ENCODE results near the gene CHI3L2.

The CHI3L2 gene

DNA sequence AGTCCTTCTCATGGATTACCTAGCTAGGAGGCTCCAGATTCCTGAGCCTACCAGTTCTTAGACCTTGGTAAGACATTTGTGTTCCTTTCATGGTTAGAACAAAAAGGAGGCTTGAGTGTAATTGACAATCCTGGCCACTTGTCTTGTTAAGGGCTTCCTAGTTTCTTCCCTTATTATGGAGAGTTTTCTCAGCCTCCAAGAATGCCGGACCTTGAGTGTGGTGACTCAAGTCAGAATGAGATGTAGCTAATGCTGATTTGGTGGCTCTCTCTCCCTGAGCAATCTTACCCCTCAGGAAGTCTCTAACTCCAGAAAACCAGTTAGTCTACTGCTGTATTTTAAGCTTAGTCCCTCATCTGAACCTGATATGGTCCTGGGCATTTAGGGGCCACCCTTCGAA lies 14.3 kb downstream of the CHI3L2 start:
- TF ChIP-seq, protein P1, sequence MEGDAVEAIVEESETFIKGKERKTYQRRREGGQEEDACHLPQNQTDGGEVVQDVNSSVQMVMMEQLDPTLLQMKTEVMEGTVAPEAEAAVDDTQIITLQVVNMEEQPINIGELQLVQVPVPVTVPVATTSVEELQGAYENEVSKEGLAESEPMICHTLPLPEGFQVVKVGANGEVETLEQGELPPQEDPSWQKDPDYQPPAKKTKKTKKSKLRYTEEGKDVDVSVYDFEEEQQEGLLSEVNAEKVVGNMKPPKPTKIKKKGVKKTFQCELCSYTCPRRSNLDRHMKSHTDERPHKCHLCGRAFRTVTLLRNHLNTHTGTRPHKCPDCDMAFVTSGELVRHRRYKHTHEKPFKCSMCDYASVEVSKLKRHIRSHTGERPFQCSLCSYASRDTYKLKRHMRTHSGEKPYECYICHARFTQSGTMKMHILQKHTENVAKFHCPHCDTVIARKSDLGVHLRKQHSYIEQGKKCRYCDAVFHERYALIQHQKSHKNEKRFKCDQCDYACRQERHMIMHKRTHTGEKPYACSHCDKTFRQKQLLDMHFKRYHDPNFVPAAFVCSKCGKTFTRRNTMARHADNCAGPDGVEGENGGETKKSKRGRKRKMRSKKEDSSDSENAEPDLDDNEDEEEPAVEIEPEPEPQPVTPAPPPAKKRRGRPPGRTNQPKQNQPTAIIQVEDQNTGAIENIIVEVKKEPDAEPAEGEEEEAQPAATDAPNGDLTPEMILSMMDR (IDR thresholded peaks at IDR 0.05; ENCODE audit: low read length), result no peak
- TF ChIP-seq EZH2 (IDR thresholded peaks at IDR 0.05; ENCODE audit: borderline replicate concordance, low read length), result no peak
- Histone ChIP-seq H3K9ac (ENCODE audit: low read length) (no peak overlapping the region), H3K9me3 (ENCODE audit: low read length) (no peaks in the 10 kb centered on the region), H3K79me2 (ENCODE audit: insufficient read depth, low read length) (no peaks in the 10 kb centered on the region), H3K36me3 (ENCODE audit: insufficient read depth, low read length) (peaks cover 87% of the 10 kb centered on the region), H3K27me3 (ENCODE audit: insufficient read depth, low read length) (no peaks in the 10 kb centered on the region), H2AFZ (ENCODE audit: low read length) (no peak overlapping the region), H3K4me2 (ENCODE audit: low read length) (no peak overlapping the region), H3K4me3 (ENCODE audit: low read depth, low read length, poor library complexity, severe bottlenecking) (no peak overlapping the region), H4K20me1 (ENCODE audit: insufficient read depth, low read length) (no peaks in the 10 kb centered on the region), H3F3A (ENCODE audit: insufficient read depth, low read length) (0 out of 2 replicates have a peak, but pooled peaks cover 3% of the 10 kb centered on the region), H3K27ac (ENCODE audit: low read depth, low read length, poor library complexity, severe bottlenecking) (no peak overlapping the region), H3K9me2 (ENCODE audit: low read depth, low read length) (no peaks in the 10 kb centered on the region), H3K4me1 (ENCODE audit: insufficient read depth, low read length, severe bottlenecking) (no peaks in the 10 kb centered on the region)

- Histone ChIP-seq H3K9me2 (ENCODE audit: low read depth, low read length) (no peaks in the 10 kb centered on the region), H4K20me1 (ENCODE audit: insufficient read depth, low read length) (no peaks in the 10 kb centered on the region), H3K36me3 (ENCODE audit: insufficient read depth, low read length) (peaks cover 75% of the 10 kb centered on the region), H3K79me2 (ENCODE audit: insufficient read depth, low read length) (no peaks in the 10 kb centered on the region), H3K27ac (ENCODE audit: low read depth, low read length, poor library complexity, severe bottlenecking) (no peak overlapping the region), H3F3A (ENCODE audit: insufficient read depth, low read length) (0 out of 2 replicates have a peak, but pooled peaks cover 3% of the 10 kb centered on the region), H3K9ac (ENCODE audit: low read length) (no peak overlapping the region), H2AFZ (ENCODE audit: low read length) (no peak overlapping the region), H3K27me3 (ENCODE audit: insufficient read depth, low read length) (no peaks in the 10 kb centered on the region), H3K9me3 (ENCODE audit: low read length) (no peaks in the 10 kb centered on the region), H3K4me2 (ENCODE audit: low read length) (no peak overlapping the region), H3K4me3 (ENCODE audit: low read depth, low read length, poor library complexity, severe bottlenecking) (no peak overlapping the region), H3K4me1 (ENCODE audit: insufficient read depth, low read length, severe bottlenecking) (no peaks in the 10 kb centered on the region)
- TF ChIP-seq, protein P1 (IDR thresholded peaks at IDR 0.05; ENCODE audit: low read length), result no peak
- no peak for TF ChIP-seq EZH2 (IDR thresholded peaks at IDR 0.05; ENCODE audit: borderline replicate concordance, low read length)
Observed at GRCh38 chr1:111242805-111243523, 15.5 kb downstream of the CHI3L2 start.

DNA sequence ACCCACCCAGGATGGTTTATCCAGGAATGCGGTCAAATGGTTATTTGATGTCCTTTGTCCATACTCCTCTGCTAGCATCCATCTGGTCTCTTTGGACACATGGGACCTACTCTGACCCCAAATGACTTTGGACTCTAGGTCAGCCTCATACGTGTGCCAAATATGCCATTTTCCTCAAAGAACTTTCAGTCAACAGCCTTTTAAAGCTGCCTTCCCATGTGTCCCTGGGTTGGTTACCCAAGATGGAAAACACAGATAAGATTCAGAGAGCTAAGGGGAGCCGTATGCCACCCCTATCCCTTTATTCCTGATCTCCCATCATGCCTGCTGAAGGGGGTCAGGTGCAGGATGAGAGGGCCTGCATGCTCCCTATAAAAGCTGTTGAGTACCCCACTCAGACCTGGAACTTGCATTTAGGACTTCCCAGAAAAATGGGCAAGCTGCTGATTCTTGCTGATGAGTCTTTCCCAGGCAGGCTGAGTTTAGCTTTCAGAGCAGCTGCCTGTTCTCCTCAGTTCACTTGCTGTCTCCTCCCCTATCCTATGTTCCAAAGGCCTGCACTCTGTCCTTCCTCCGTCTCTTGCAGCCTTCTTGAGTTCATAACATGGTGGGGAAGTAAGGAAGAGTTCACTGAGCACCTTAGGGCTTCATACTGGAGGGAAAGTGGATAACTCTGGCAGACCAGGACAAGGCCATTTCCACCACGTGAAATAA lies 19.8 kb downstream of the CHI3L2 start:
- H3K27me3 ChIP-seq (ENCODE audit: insufficient read depth, low read length), result no peaks in the 10 kb centered on the region
- no peak for TF ChIP-seq EZH2 (IDR thresholded peaks at IDR 0.05; ENCODE audit: borderline replicate concordance, low read length)
- TF ChIP-seq, protein P1 (IDR thresholded peaks at IDR 0.05; ENCODE audit: low read length), result no peak
- H3K4me3 ChIP-seq (ENCODE audit: low read depth, low read length, poor library complexity, severe bottlenecking), result no peak overlapping the region
- H3K4me2 ChIP-seq (ENCODE audit: low read length), result no peak overlapping the region
- peaks cover 32% of the 10 kb centered on the region for H3K36me3 ChIP-seq (ENCODE audit: insufficient read depth, low read length)
- H3K9me3 ChIP-seq (ENCODE audit: low read length), result no peaks in the 10 kb centered on the region
- no peak overlapping the region for H2AFZ ChIP-seq (ENCODE audit: low read length)
- H3F3A ChIP-seq (ENCODE audit: insufficient read depth, low read length), result 0 out of 2 replicates have a peak, but pooled peaks cover 3% of the 10 kb centered on the region
- no peaks in the 10 kb centered on the region for H3K79me2 ChIP-seq (ENCODE audit: insufficient read depth, low read length)
- H3K9me2 ChIP-seq (ENCODE audit: low read depth, low read length), result no peaks in the 10 kb centered on the region
- H3K4me1 ChIP-seq (ENCODE audit: insufficient read depth, low read length, severe bottlenecking), result no peaks in the 10 kb centered on the region
- H3K9ac ChIP-seq (ENCODE audit: low read length), result no peak overlapping the region
- no peak overlapping the region for H3K27ac ChIP-seq (ENCODE audit: low read depth, low read length, poor library complexity, severe bottlenecking)
- H4K20me1 ChIP-seq (ENCODE audit: insufficient read depth, low read length), result no peaks in the 10 kb centered on the region
